Vagina (tissue), 2 donors: ENCODE measurements around the gene ZBTB22.

Experiments used
- POLR2A ChIP-seq, 2 donors: fragments of 450-650 bp; IDR thresholded peaks; one replicate each; pipeline ENCODE4 v1.6.1; 2017; ENCODE audit warnings: antibody characterized with exemption in 2 of 2, mild to moderate bottlenecking in 2 of 2, moderate library complexity in 2 of 2
- TF ChIP-seq, protein P1 (sequence below), 3 experiments: fragments of 450-650 bp in 2 of 3; fragments of 200-600 bp in 1 of 3; sonication (generic) in 1 of 3; IDR thresholded peaks; one replicate each; pipeline ENCODE4 v1.5.1; 2017 to 2019; ENCODE audit warnings: antibody characterized with exemption in 3 of 3, mild to moderate bottlenecking in 2 of 3, moderate library complexity in 2 of 3

DNA sequence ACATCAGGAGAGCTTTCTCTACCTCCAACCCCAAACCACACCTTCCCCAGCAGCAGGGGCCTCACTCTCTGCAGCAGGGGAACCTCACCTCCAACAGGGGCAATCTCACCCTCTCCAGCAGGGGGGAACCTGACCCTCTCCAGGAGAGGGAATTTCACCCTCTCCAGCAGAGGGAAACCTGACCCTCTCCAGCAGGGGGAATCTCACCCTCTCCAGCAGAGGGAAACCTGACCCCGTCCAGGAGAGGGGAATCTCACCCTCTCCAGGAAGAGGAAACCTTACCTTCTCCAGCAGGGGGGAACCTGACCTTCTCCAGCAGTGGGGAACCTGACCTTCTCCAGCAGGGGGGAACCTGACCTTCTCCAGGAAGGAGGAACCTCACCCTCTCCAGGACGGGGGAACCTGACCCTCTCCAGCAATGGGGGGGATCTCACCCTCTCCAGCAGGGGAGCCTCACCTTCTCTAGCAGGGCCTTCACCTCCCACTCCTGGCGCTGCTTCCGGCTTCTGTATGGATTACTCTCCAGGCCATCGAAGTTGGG, 37.5 kb downstream of the ZBTB22 start:
- TF ChIP-seq, protein P1, sequence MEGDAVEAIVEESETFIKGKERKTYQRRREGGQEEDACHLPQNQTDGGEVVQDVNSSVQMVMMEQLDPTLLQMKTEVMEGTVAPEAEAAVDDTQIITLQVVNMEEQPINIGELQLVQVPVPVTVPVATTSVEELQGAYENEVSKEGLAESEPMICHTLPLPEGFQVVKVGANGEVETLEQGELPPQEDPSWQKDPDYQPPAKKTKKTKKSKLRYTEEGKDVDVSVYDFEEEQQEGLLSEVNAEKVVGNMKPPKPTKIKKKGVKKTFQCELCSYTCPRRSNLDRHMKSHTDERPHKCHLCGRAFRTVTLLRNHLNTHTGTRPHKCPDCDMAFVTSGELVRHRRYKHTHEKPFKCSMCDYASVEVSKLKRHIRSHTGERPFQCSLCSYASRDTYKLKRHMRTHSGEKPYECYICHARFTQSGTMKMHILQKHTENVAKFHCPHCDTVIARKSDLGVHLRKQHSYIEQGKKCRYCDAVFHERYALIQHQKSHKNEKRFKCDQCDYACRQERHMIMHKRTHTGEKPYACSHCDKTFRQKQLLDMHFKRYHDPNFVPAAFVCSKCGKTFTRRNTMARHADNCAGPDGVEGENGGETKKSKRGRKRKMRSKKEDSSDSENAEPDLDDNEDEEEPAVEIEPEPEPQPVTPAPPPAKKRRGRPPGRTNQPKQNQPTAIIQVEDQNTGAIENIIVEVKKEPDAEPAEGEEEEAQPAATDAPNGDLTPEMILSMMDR (IDR thresholded peaks at IDR 0.05): no peak
- no peak for TF ChIP-seq POLR2A (IDR thresholded peaks at IDR 0.05)
